Measurements from ENCODE around the gene PIK3C2G. TPM values are rescaled to one million over a fixed set of nuclear protein-coding genes. Genes with fewer than 3 reads are reported as not detected.

PIK3C2G gene
- total RNA-seq, 4 donors from 2014 or later: 17.9 to 27.7 (median 26.6) TPM

DNA sequence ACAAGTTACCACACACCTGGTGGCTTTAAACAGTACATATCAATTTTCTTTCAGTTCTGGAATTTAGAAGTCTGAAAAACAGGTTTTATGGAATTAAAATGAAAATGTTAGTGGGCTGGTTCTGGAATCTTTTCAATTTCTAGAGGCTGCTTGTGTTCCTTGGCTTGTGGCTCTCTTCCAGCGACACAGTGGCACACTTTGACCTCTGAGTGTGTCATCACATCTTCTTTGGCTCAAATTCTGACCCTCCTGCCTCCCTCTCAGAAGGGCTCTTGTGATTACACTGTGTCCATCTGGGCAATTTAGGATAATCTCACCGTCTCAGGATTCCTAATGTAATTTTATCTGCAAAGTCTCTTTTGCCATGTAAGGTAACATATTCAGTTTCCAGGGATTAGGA is 306.5 kb downstream of the PIK3C2G start:
- intact Hi-C loops (cut with DNase I; ENCODE audit: low total_unique reads): no loop called here
- no peak overlapping the region for H3K4me3 ChIP-seq (ENCODE audit: low read depth, poor library complexity, severe bottlenecking)
- WGBS, 2 donors: 61 to 63% methylated on average over 2 of the region's 2 CpGs
- DNase-seq (ENCODE audit: low spot score in 2 of 2): no peak
- no peak for TF ChIP-seq POLR2A (IDR thresholded peaks at IDR 0.05)
- TF ChIP-seq, protein P1, sequence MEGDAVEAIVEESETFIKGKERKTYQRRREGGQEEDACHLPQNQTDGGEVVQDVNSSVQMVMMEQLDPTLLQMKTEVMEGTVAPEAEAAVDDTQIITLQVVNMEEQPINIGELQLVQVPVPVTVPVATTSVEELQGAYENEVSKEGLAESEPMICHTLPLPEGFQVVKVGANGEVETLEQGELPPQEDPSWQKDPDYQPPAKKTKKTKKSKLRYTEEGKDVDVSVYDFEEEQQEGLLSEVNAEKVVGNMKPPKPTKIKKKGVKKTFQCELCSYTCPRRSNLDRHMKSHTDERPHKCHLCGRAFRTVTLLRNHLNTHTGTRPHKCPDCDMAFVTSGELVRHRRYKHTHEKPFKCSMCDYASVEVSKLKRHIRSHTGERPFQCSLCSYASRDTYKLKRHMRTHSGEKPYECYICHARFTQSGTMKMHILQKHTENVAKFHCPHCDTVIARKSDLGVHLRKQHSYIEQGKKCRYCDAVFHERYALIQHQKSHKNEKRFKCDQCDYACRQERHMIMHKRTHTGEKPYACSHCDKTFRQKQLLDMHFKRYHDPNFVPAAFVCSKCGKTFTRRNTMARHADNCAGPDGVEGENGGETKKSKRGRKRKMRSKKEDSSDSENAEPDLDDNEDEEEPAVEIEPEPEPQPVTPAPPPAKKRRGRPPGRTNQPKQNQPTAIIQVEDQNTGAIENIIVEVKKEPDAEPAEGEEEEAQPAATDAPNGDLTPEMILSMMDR (IDR thresholded peaks at IDR 0.05): no peak

DNA sequence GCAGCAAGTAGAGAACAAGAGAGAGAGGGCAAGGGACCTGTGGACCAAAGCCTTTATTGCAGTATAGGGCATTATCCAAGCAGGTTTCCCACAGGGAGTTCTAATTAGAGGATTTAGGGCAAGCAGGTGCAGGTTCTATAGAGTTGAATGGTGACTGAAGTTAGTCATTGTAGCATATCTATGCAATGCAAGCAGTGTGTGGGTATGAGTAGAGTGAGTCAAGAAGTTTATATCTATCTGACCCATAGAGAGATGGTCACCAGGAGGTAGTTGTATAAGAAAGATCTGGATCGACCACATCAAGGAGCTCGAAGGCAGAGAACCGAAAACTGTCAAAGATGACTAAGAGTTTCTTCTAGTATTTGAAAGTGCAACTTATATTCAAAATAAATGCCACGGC is 309.2 kb downstream of the PIK3C2G start:
- WGBS, 2 donors: 93 to 97% methylated on average over 4 of the region's 4 CpGs
- intact Hi-C loops (cut with DNase I; ENCODE audit: low total_unique reads): loop anchor here (2.0 kb wide), 1 partner anchor 58 kb away; no protein-coding TSS in a partner anchor
- no peak overlapping the region for H3K4me3 ChIP-seq (ENCODE audit: low read depth, poor library complexity, severe bottlenecking)
- DNase-seq (ENCODE audit: low spot score in 2 of 2): no peak
- no peak for TF ChIP-seq POLR2A (IDR thresholded peaks at IDR 0.05)
- TF ChIP-seq, protein P1 (IDR thresholded peaks at IDR 0.05): no peak

GRCh38 chr12:18576104-18576626 is 314.8 kb downstream of the PIK3C2G start:
- no peak for DNase-seq (ENCODE audit: low spot score in 2 of 2)
- 75 to 79% methylated on average over 1 of the region's 1 CpG for WGBS, 2 donors
- TF ChIP-seq, protein P1 (IDR thresholded peaks at IDR 0.05): no peak
- no peak for TF ChIP-seq POLR2A (IDR thresholded peaks at IDR 0.05)
- H3K4me3 ChIP-seq (ENCODE audit: low read depth, poor library complexity, severe bottlenecking): no peak overlapping the region
- intact Hi-C loops (cut with DNase I; ENCODE audit: low total_unique reads): no loop called here

GRCh38 chr12:18576648-18577047 is 315.3 kb downstream of the PIK3C2G start:
- WGBS, 2 donors: 79 to 97% methylated on average over 1 of the region's 1 CpG
- no peak overlapping the region for H3K4me3 ChIP-seq (ENCODE audit: low read depth, poor library complexity, severe bottlenecking)
- no peak for DNase-seq (ENCODE audit: low spot score in 2 of 2)
- intact Hi-C loops (cut with DNase I; ENCODE audit: low total_unique reads): no loop called here
- no peak for TF ChIP-seq POLR2A (IDR thresholded peaks at IDR 0.05)
- TF ChIP-seq, protein P1 (IDR thresholded peaks at IDR 0.05): no peak

DNA sequence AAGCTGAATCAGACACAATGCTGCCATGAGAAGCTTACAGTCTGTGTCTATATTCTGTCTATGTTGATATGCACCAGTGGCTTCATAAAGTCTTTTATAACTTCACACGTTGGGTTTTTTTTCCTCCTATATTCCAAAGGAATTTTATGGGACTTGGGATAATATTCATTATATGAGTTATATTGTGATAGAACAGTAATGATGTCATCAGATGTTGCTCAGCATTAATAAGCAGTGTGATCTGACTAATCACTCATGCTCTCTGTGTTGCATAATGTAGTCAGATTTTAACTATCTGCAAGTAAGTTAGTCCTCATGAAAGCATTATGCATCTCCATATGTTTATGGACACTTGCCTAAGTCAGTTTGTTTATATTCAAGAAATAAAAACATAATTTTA is 316.9 kb downstream of the PIK3C2G start:
- DNase-seq (ENCODE audit: low spot score in 2 of 2): no peak
- TF ChIP-seq, protein P1 (IDR thresholded peaks at IDR 0.05): no peak
- no peak for TF ChIP-seq POLR2A (IDR thresholded peaks at IDR 0.05)
- 76% methylated on average over 1 of the region's 1 CpG for WGBS, 2 donors
- intact Hi-C loops (cut with DNase I; ENCODE audit: low total_unique reads): no loop called here
- no peak overlapping the region for H3K4me3 ChIP-seq (ENCODE audit: low read depth, poor library complexity, severe bottlenecking)

- TF ChIP-seq POLR2A (IDR thresholded peaks at IDR 0.05): no peak
- TF ChIP-seq, protein P1 (IDR thresholded peaks at IDR 0.05): no peak
- 60 to 67% methylated on average over 3 of the region's 3 CpGs for WGBS, 2 donors
- DNase-seq (ENCODE audit: low spot score in 2 of 2): no peak
- intact Hi-C loops (cut with DNase I; ENCODE audit: low total_unique reads): no loop called here
- H3K4me3 ChIP-seq (ENCODE audit: low read depth, poor library complexity, severe bottlenecking): no peak overlapping the region
Measured at GRCh38 chr12:18580291-18580690, 319.0 kb downstream of the PIK3C2G start.

Measured in lower leg skin (tissue), 4 donors.